GM04503 (cell line): ENCODE results near the gene IQCH.
"Not testable (repeated sequence)": the region's sequence is repeated elsewhere in the genome, so short reads cannot be mapped to it uniquely, and the experiment has no call there.

Source experiments
- DNase-seq: peaks from one replicate; pipeline ENCODE4 v3.0.0-alpha.2; 2012; ENCODE audit warnings: low read depth

Gene IQCH

GRCh38 chr15:67246606-67247005 is 8.0 kb upstream of the IQCH start:
- DNase-seq: not testable (repeated sequence)

GRCh38 chr15:67248011-67248505 is 6.5 kb upstream of the IQCH start:
- DNase-seq: no peak

GRCh38 chr15:67249830-67250229 is 4.8 kb upstream of the IQCH start:
- DNase-seq: no peak

- no peak for DNase-seq
Measured at GRCh38 chr15:67251318-67251717, 3.3 kb upstream of the IQCH start.

GRCh38 chr15:67253101-67253500 is 1.5 kb upstream of the IQCH start:
- no peak for DNase-seq

GRCh38 chr15:67253549-67254237 is 893 bp upstream of the IQCH start:
- DNase-seq: no peak

- DNase-seq: no peak
Measured at GRCh38 chr15:67256051-67256450, 1.5 kb downstream of the IQCH start.

GRCh38 chr15:67258412-67258811 is 3.8 kb downstream of the IQCH start:
- DNase-seq: not testable (repeated sequence)

GRCh38 chr15:67259379-67259778 is 4.8 kb downstream of the IQCH start:
- no peak for DNase-seq

GRCh38 chr15:67259806-67260205 is 5.2 kb downstream of the IQCH start:
- no peak for DNase-seq

GRCh38 chr15:67266870-67267269 is 12.3 kb downstream of the IQCH start:
- DNase-seq: no peak

GRCh38 chr15:67267440-67267839 is 12.9 kb downstream of the IQCH start:
- no peak for DNase-seq

- no peak for DNase-seq
Measured at GRCh38 chr15:67267951-67268941, 13.7 kb downstream of the IQCH start.

- no peak for DNase-seq
Measured at GRCh38 chr15:67274236-67274635, 19.6 kb downstream of the IQCH start.

- no peak for DNase-seq
Measured at GRCh38 chr15:67276666-67277065, 22.1 kb downstream of the IQCH start.

GRCh38 chr15:67280217-67280616 is 25.6 kb downstream of the IQCH start:
- DNase-seq: no peak

- no peak for DNase-seq
Measured at GRCh38 chr15:67281714-67282113, 27.1 kb downstream of the IQCH start.

GRCh38 chr15:67285625-67286024 is 31.0 kb downstream of the IQCH start:
- DNase-seq: not testable (repeated sequence)

- DNase-seq: not testable (repeated sequence)
Measured at GRCh38 chr15:67286400-67286799, 31.8 kb downstream of the IQCH start.

GRCh38 chr15:67290319-67290718 is 35.7 kb downstream of the IQCH start:
- DNase-seq: no peak

- DNase-seq: no peak
Measured at GRCh38 chr15:67296188-67296587, 41.6 kb downstream of the IQCH start.

- DNase-seq: no peak
Measured at GRCh38 chr15:67296684-67297083, 42.1 kb downstream of the IQCH start.
